ENCODE data around the gene NRROS.

GRCh38 chr3:196604548-196604947, 34.9 kb upstream of the NRROS start:
- TF ChIP-seq CTCF (IDR thresholded peaks at IDR 0.05): no peak
- TF ChIP-seq POLR2A (IDR thresholded peaks at IDR 0.05): no peak
